Nephron (organoid): ENCODE measurements around the gene PLA2G10.
"Not testable (repeated sequence)": the region's sequence is repeated elsewhere in the genome, so short reads cannot be mapped to it uniquely, and the experiment has no call there.

Experiments
- H3K27ac Mint-ChIP-seq, 3 experiments: 2 replicates each; pipeline ENCODE4 v1.8.0; 2020; ENCODE audit warnings: mixed read lengths in 3 of 3, mild to moderate bottlenecking in 2 of 3, moderate library complexity in 1 of 3
- H3K27me3 Mint-ChIP-seq: 2 replicates; pipeline ENCODE4 v1.8.0; 2021; ENCODE audit warnings: low read depth, mild to moderate bottlenecking, moderate library complexity, mixed read lengths
- H3K36me3 Mint-ChIP-seq: 2 replicates; pipeline ENCODE4 v1.8.0; 2020; ENCODE audit warnings: low read depth, mixed read lengths
- H3K4me1 Mint-ChIP-seq: 2 replicates; pipeline ENCODE4 v1.8.0; 2020; ENCODE audit warnings: mixed read lengths
- H3K4me3 Mint-ChIP-seq, 3 experiments: 2 replicates each; pipeline ENCODE4 v1.8.0; 2020; ENCODE audit warnings: mild to moderate bottlenecking in 3 of 3, mixed read lengths in 3 of 3, moderate library complexity in 2 of 3
- H3K9me3 Mint-ChIP-seq: 2 replicates; pipeline ENCODE4 v1.8.0; 2020; ENCODE audit warnings: mixed read lengths
- CTCF ChIP-seq, 3 experiments: fragments of 200-600 bp; sonication (generic); IDR thresholded peaks; one replicate each; pipeline ENCODE4 v1.5.0; 2021; ENCODE audit warnings: antibody characterized with exemption in 3 of 3; ENCODE audit not compliant: unreplicated experiment in 3 of 3

Gene PLA2G10

GRCh38 chr16:14681115-14681514, 13.0 kb downstream of the PLA2G10 start:
- Mint-ChIP-seq H3K4me3 (no peak overlapping the region), H3K27ac (no peak overlapping the region), H3K9me3 (no peaks in the 10 kb centered on the region), H3K4me1 (no peaks in the 10 kb centered on the region), H3K27me3 (no peaks in the 10 kb centered on the region), H3K36me3 (no peaks in the 10 kb centered on the region)
- TF ChIP-seq CTCF (IDR thresholded peaks at IDR 0.05; ENCODE audit: unreplicated experiment in 3 of 3), result no peak

GRCh38 chr16:14680396-14680795, 13.7 kb downstream of the PLA2G10 start:
- H3K4me3 Mint-ChIP-seq, H3K27ac Mint-ChIP-seq, H3K36me3 Mint-ChIP-seq, H3K9me3 Mint-ChIP-seq, H3K4me1 Mint-ChIP-seq, H3K27me3 Mint-ChIP-seq: not testable (repeated sequence)

GRCh38 chr16:14678748-14679497, 15.2 kb downstream of the PLA2G10 start:
- Mint-ChIP-seq H3K36me3 (no peaks in the 10 kb centered on the region), H3K9me3 (peaks cover 4% of the 10 kb centered on the region), H3K27me3 (no peaks in the 10 kb centered on the region), H3K4me3 (no peak overlapping the region), H3K27ac (no peak overlapping the region), H3K4me1 (no peaks in the 10 kb centered on the region)
- TF ChIP-seq CTCF (IDR thresholded peaks at IDR 0.05; ENCODE audit: unreplicated experiment in 3 of 3), result no peak

GRCh38 chr16:14677627-14678026, 16.5 kb downstream of the PLA2G10 start:
- no peak overlapping the region for H3K4me3 Mint-ChIP-seq
- H3K27me3 Mint-ChIP-seq, result no peaks in the 10 kb centered on the region
- H3K27ac Mint-ChIP-seq, result no peak overlapping the region
- no peaks in the 10 kb centered on the region for H3K36me3 Mint-ChIP-seq
- peaks cover 4% of the 10 kb centered on the region for H3K9me3 Mint-ChIP-seq
- H3K4me1 Mint-ChIP-seq, result no peaks in the 10 kb centered on the region
- no peak for TF ChIP-seq CTCF (IDR thresholded peaks at IDR 0.05; ENCODE audit: unreplicated experiment in 3 of 3)

GRCh38 chr16:14676633-14677032, 17.5 kb downstream of the PLA2G10 start:
- Mint-ChIP-seq H3K27ac (no peak overlapping the region), H3K4me1 (no peaks in the 10 kb centered on the region), H3K9me3 (peaks cover 4% of the 10 kb centered on the region), H3K27me3 (no peaks in the 10 kb centered on the region), H3K4me3 (no peak overlapping the region), H3K36me3 (no peaks in the 10 kb centered on the region)
- no peak for TF ChIP-seq CTCF (IDR thresholded peaks at IDR 0.05; ENCODE audit: unreplicated experiment in 3 of 3)

GRCh38 chr16:14672403-14672971, 21.6 kb downstream of the PLA2G10 start:
- Mint-ChIP-seq H3K9me3 (peaks cover 4% of the 10 kb centered on the region), H3K36me3 (peaks cover 17% of the 10 kb centered on the region), H3K4me3 (no peak overlapping the region), H3K4me1 (no peaks in the 10 kb centered on the region), H3K27ac (no peak overlapping the region), H3K27me3 (no peaks in the 10 kb centered on the region)
- TF ChIP-seq CTCF (IDR thresholded peaks at IDR 0.05; ENCODE audit: unreplicated experiment in 3 of 3), result no peak
